NCI-H446 treated with DMSO at 0.1 percent for 48 hours (cell line): ENCODE measurements around the gene MCM7.
A peak's percentile ranks its signal among the peaks of the same experiment; 100 is the strongest.

Source experiments
- DNase-seq: peaks from one replicate; lab custom pipeline; 2025; lab: John Stamatoyannopoulos, UW

MCM7 gene

DNA sequence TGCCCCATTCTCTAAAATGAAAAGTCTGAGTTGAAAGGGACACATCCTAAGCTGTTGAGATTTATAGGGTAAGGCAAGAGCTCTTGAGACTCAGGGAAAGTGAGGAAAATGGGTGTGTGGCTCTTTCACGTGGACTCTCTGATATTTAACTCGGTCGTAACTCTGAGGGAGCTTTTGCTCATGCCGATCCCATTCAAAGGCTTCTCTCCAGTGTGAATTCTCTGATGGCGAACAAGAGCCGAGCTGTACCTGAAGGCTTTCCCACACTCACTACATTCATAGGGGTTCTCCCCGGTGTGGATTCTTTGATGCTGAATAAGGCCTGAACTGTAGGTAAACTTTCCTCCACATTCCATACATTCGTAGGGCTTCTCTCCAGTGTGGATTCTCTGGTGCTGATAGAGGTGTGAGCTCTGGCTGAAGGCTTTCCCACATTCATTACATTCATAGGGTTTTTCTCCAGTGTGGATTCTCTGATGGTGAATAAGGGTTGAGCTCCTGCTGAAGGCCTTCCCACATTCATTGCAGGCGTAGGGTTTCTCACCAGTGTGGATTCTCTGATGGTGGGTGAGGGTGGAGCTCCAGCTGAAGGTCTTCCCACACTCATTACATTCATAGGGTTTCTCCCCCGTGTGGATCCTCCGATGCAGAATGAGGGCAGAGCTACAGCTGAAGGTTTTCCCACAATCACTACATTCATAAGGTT is 30.0 kb downstream of the MCM7 start:
- DNase-seq = no peak

DNA sequence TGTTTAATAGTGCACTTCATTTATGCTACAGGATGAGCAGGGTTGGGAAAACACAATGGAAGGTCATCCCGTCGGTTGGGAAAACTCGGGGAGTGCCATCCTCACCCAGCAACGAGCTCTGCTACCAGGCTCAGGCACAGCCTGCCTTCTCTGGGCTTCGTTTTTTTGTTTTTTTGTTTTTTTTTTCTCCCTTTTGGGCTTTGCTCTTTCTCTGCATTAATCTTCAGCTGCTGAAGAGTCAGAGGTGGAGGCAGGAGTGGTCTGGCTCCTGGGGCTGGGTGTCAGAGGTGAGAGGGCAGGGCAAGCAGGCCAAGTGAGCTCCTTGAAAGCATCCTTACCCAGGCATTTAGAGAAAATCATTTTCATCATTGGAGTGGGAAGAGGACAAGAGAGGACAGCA is 31.2 kb downstream of the MCM7 start:
- DNase-seq = no peak

- DNase-seq = no peak
Measured at GRCh38 chr7:100066953-100067352, 34.2 kb downstream of the MCM7 start.

- no peak for DNase-seq
Measured at GRCh38 chr7:100065452-100066186, 35.6 kb downstream of the MCM7 start.

- DNase-seq = no peak
Measured at GRCh38 chr7:100064162-100064561, 37.0 kb downstream of the MCM7 start.

- DNase-seq = no peak
Measured at GRCh38 chr7:100063376-100063775, 37.8 kb downstream of the MCM7 start.

DNA sequence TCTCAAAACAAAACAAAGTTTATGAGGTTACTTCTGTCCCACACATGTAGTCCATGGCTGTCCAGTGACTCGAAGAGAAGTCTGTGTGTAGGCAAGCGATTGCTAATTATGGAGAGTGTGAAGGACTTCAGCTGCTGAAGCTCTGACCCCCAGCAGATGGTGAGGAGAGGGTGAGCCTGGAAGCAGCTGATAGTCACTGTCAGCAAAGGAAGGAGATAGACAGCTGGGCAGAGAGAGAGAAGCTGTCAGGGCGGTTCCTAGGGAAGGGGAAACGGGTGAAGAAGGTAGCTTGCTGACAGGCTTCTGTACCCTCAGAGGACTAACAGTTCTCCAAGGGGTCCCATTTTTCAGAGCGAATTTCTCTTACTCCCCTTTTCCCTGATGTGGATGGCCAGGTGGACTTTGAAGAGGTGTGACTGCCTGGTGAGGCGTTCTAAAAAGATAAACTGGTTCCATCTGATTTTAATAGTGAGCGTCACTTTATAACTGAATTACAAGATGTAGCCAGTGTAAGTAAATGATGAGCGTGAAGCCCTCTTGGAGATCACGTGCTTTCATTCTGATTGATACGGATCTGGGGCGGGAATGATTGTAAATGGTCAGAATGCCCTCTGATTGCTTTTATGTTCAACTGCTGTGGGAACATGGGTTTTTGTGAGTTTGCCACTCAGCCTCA is 39.5 kb downstream of the MCM7 start:
- no peak for DNase-seq

DNA sequence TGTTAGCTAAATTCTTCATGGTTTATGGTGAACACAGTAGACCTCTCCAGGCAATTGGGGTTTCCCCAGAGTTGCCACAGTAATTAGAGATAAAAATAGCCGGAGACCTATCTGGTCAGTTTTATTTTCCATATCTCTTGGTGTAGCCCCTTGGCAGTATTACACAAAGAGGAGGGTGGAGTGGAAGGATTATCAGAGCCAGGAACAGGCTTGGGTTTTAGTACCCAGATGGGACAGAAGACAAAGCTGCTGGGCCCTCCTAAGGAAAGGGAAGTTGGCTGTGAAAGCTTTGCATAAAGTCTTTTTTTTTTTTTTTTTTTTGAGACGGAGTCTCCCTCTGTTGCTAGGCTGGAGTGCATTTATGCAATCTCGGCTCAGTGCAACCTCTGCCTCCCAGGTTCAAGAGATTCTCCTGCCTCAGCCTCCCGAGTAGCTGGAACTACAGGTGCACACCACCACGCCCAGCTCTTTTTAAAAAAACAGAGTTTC is 41.9 kb downstream of the MCM7 start:
- DNase-seq = no peak

DNA sequence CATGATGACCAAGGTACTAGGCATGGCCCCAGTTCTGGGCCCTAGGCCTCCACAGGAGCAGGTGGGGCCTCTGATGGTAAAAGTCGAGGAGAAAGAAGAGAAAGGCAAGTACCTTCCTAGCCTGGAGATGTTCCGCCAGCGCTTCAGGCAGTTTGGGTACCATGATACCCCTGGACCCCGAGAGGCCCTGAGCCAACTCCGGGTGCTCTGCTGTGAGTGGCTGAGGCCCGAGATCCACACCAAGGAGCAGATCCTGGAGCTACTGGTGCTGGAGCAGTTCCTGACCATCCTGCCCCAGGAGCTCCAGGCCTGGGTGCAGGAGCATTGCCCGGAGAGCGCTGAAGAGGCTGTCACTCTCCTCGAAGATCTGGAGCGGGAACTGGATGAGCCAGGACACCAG is 44.2 kb downstream of the MCM7 start:
- DNase-seq = no peak

DNA sequence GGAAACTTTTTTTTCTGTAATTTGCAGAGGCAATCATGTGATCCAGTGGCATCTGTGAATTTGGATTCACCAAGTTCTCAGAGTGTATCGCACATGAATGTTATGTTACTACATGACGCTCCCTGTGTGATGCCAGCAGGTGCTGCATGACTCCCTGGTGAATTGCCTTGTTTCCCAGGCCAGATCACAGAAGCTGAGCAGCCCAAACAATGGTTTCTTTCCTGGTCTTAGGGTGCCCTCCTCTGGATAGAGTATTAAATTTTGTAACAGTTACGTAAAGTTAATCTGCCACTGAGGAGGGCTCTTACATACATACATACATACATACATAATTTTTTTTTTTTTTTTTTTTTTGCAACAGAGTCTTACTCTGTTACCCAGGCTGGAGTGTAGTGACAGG is 48.0 kb downstream of the MCM7 start:
- DNase-seq = peak; percentile 5

DNA sequence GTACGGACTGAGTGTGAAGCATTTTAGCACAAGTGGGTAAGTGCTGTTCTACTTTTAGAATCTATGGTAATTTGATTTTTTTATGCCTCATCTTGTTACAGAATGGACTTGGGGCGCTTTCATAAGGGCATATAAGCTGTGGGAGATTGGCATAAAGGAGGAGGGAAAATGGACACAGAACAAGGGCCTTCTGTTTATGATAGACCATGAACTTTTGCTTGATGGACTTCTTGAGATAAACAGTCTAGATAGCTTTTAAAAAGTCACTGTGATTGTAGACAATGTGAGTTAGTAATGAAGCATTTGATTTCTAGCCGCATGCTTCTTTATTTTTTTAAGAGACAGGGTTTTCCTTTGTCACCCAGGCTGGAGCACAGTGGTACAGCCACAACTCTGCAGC is 49.6 kb downstream of the MCM7 start:
- no peak for DNase-seq

- DNase-seq = peak; percentile 50
Measured at GRCh38 chr7:100049441-100050291, 51.5 kb downstream of the MCM7 start, which contains the start of gene ZSCAN21. Gene ZSCAN21, plus strand, starts transcription at chr7:100049774. Its CDS starts 7,233 bp downstream, at chr7:100057007.

GRCh38 chr7:100048680-100049079 is 52.5 kb downstream of the MCM7 start:
- DNase-seq = no peak

DNA sequence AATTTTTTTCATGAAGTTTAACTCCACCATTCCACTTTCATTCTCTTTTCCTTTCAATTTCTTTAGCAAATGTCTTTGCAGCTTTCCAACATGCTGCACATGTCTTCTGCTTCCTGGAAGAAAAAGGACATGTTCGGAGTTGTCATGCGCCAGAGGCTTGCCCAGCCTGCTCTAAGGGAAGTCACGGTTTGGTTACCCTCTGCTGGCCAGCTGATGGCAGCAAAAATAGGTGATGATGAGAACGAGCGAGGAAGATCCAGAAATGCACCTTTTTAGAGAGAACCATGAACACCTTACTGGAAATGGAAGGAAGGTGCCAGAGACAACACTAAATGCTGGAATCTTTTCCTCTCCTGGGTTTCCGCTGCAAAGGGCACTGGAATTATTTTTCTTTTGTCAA is 56.5 kb downstream of the MCM7 start:
- no peak for DNase-seq
